ENCODE data around the gene MMUT.
A peak's percentile ranks its signal among the peaks of the same experiment; 100 is the strongest.
"Not testable (repeated sequence)": the region's sequence is repeated elsewhere in the genome, so short reads cannot be mapped to it uniquely, and the experiment has no call there.

The MMUT gene

DNA sequence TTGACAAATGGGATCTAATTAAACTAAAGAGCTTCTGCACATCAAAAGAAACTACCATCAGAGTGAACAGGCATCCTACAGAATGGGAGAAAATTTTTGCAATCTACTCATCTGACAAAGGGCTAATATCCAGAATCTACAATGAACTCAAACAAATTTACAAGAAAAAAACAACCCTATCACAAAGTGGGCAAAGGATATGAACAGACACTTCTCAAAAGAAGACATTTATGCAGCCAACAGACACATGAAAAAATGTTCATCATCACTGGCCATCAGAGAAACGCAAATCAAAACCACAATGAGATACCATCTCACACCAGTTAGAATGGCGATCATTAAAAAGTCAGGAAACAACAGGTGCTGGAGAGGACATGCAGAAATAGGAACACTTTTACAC, 13.5 kb upstream of the MMUT start:
- not testable (repeated sequence) for DNase-seq (ENCODE audit: low read depth); H3K4me1 ChIP-seq (ENCODE audit: control insufficient read depth, insufficient read depth, low read length); H3K9me3 ChIP-seq (ENCODE audit: control insufficient read depth, low read length); H3K4me3 ChIP-seq (ENCODE audit: low read length); H3K27me3 ChIP-seq (replicated peaks; ENCODE audit: control insufficient read depth, insufficient read depth, low read length); H3K9ac ChIP-seq (ENCODE audit: low read length); H3K36me3 ChIP-seq (ENCODE audit: control insufficient read depth, insufficient read depth, low read length, severe bottlenecking)

DNA sequence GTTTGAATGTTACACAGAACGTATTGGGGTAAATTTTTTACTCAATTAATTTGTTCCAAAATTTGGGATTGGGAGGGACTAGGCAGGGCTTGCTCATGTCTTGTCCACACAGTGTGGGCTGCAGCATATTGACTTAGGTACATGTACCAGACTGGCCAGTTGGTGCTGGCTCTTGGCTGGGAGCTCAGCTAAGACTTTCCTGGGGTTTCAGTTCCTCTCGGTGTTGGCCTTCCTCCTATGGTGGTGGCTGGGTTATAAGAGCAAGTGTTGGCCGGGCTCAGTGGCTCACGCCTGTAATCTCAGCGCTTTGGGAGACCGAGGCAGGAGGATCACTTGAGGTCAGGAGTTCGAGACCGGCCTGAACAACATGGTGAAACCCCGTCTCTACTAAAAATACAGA, 5.0 kb upstream of the MMUT start:
- H3K4me1 ChIP-seq (ENCODE audit: control insufficient read depth, insufficient read depth, low read length) = peaks cover 6% of the 10 kb centered on the region
- H3K9ac ChIP-seq (ENCODE audit: low read length) = no peak overlapping the region
- DNase-seq (ENCODE audit: low read depth) = no peak
- peaks cover 7% of the 10 kb centered on the region for H3K36me3 ChIP-seq (ENCODE audit: control insufficient read depth, insufficient read depth, low read length, severe bottlenecking)
- H3K27me3 ChIP-seq (replicated peaks; ENCODE audit: control insufficient read depth, insufficient read depth, low read length) = no peaks in the 10 kb centered on the region
- H3K4me3 ChIP-seq (ENCODE audit: low read length) = no peak overlapping the region
- no peaks in the 10 kb centered on the region for H3K9me3 ChIP-seq (ENCODE audit: control insufficient read depth, low read length)

DNA sequence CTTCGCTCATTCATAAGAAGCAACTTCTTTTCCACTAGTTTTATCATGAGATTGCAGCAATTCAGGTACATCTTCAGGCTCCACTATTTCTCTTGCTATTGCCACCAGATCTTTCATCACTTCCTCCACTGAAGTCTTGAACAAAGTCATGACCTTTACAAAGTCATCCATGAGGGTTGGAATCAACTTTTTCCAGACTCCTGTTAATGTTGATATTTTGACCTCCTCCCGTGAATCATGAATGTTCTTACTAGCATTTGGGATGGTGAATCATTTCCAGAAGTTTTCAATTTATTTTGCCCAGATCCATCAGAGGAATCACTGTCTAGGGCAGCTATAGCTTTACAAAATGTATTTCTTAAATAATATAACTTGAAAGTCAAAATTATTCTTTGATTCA, 1.6 kb upstream of the MMUT start:
- Histone ChIP-seq H3K9ac (ENCODE audit: low read length) (no peak overlapping the region), H3K9me3 (ENCODE audit: control insufficient read depth, low read length) (no peaks in the 10 kb centered on the region), H3K4me3 (ENCODE audit: low read length) (no peak overlapping the region), H3K36me3 (ENCODE audit: control insufficient read depth, insufficient read depth, low read length, severe bottlenecking) (no peaks in the 10 kb centered on the region), H3K27me3 (replicated peaks; ENCODE audit: control insufficient read depth, insufficient read depth, low read length) (no peaks in the 10 kb centered on the region), H3K4me1 (ENCODE audit: control insufficient read depth, insufficient read depth, low read length) (peaks cover 23% of the 10 kb centered on the region)
- no peak for DNase-seq (ENCODE audit: low read depth)

DNA sequence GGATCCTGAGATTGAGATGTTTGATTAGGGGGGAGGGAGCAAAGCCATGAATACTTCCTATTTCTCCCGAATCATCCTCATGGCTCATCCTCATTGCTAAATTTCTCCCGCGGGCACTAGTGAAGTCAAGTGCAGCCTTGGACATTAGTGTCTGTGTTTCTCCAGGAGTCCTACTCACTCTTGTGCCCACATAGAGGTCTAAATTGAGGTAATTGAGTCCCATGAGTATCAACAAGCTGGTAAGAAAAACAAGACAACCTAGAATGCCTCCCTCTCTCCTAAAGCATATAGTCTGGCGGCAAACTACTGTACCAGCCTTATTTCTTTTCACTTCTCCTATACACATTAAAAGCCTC, 537 bp upstream of the MMUT start:
- peak; percentile 22 for DNase-seq (ENCODE audit: low read depth)
- H3K9ac ChIP-seq (ENCODE audit: low read length) = peak overlapping the region; percentile 94
- no peaks in the 10 kb centered on the region for H3K27me3 ChIP-seq (replicated peaks; ENCODE audit: control insufficient read depth, insufficient read depth, low read length)
- H3K36me3 ChIP-seq (ENCODE audit: control insufficient read depth, insufficient read depth, low read length, severe bottlenecking) = peaks cover 6% of the 10 kb centered on the region
- no peaks in the 10 kb centered on the region for H3K9me3 ChIP-seq (ENCODE audit: control insufficient read depth, low read length)
- H3K4me3 ChIP-seq (ENCODE audit: low read length) = peak overlapping the region; percentile 96
- peaks cover 23% of the 10 kb centered on the region for H3K4me1 ChIP-seq (ENCODE audit: control insufficient read depth, insufficient read depth, low read length)

DNA sequence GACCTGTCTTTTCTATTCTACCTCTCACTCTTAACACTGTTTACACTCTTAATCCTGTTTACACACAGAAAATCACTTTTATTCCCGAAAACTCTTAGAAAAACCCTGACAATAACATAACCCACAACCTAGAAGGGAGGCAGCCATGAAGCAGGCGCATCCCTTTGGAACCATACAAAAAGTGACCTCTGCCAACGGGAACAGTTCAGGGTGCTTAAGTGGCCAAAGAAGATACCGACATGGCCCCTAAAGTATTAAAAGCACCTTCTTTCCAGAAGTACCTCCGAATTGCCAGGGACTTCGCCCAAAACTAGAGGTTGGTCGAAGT, 490 bp downstream of the MMUT start:
- DNase-seq (ENCODE audit: low read depth) = peak; percentile 28
- H3K36me3 ChIP-seq (ENCODE audit: control insufficient read depth, insufficient read depth, low read length, severe bottlenecking) = peaks cover 15% of the 10 kb centered on the region
- H3K9me3 ChIP-seq (ENCODE audit: control insufficient read depth, low read length) = no peaks in the 10 kb centered on the region
- peaks cover 23% of the 10 kb centered on the region for H3K4me1 ChIP-seq (ENCODE audit: control insufficient read depth, insufficient read depth, low read length)
- no peaks in the 10 kb centered on the region for H3K27me3 ChIP-seq (replicated peaks; ENCODE audit: control insufficient read depth, insufficient read depth, low read length)
- peak overlapping the region; percentile 94 for H3K9ac ChIP-seq (ENCODE audit: low read length)
- H3K4me3 ChIP-seq (ENCODE audit: low read length) = peak overlapping the region; percentile 96

DNA sequence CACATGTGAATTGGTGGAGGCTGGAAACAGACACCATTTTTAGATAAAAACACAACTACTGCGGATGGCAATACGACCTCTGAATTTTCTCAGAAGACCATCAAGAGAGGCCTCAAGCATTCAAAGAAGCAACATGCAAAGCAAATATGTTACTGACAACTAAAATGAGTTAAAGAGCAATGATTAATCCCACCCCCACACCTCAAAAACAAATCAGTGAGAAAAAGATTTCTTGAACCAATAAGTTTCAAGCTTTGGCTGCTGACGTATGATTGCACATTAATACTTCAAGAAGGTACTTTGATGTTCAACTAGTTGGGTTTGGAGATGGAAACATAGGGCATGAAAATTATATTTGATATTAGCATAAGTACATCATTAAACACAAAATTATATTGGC, 982 bp downstream of the MMUT start:
- Histone ChIP-seq H3K4me1 (ENCODE audit: control insufficient read depth, insufficient read depth, low read length) (peaks cover 23% of the 10 kb centered on the region), H3K36me3 (ENCODE audit: control insufficient read depth, insufficient read depth, low read length, severe bottlenecking) (peaks cover 20% of the 10 kb centered on the region), H3K4me3 (ENCODE audit: low read length) (peak overlapping the region; percentile 96), H3K9ac (ENCODE audit: low read length) (peak overlapping the region; percentile 94), H3K9me3 (ENCODE audit: control insufficient read depth, low read length) (no peaks in the 10 kb centered on the region), H3K27me3 (replicated peaks; ENCODE audit: control insufficient read depth, insufficient read depth, low read length) (no peaks in the 10 kb centered on the region)
- DNase-seq (ENCODE audit: low read depth) = peak; percentile 43

DNA sequence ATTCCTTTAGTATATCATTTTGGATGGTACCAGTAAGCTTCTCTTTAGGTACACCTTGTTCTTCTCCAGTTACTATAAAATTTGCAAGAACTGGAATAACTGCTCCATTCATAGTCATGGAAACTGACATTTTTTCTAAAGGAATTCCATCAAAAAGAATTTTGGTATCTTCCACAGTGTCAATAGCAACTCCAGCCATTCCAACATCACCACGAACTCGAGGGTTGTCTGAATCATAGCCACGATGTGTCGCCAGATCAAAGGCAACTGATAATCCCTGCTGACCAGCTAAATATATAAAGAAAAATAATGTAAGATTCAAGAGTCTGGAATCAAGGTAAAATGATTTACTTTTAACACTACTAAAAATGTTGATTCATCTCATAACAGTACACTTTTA, 5.3 kb downstream of the MMUT start:
- H3K4me3 ChIP-seq (ENCODE audit: low read length) = no peak overlapping the region
- H3K9me3 ChIP-seq (ENCODE audit: control insufficient read depth, low read length) = no peaks in the 10 kb centered on the region
- H3K9ac ChIP-seq (ENCODE audit: low read length) = no peak overlapping the region
- H3K27me3 ChIP-seq (replicated peaks; ENCODE audit: control insufficient read depth, insufficient read depth, low read length) = no peaks in the 10 kb centered on the region
- peaks cover 27% of the 10 kb centered on the region for H3K4me1 ChIP-seq (ENCODE audit: control insufficient read depth, insufficient read depth, low read length)
- DNase-seq (ENCODE audit: low read depth) = no peak
- H3K36me3 ChIP-seq (ENCODE audit: control insufficient read depth, insufficient read depth, low read length, severe bottlenecking) = peaks cover 40% of the 10 kb centered on the region

DNA sequence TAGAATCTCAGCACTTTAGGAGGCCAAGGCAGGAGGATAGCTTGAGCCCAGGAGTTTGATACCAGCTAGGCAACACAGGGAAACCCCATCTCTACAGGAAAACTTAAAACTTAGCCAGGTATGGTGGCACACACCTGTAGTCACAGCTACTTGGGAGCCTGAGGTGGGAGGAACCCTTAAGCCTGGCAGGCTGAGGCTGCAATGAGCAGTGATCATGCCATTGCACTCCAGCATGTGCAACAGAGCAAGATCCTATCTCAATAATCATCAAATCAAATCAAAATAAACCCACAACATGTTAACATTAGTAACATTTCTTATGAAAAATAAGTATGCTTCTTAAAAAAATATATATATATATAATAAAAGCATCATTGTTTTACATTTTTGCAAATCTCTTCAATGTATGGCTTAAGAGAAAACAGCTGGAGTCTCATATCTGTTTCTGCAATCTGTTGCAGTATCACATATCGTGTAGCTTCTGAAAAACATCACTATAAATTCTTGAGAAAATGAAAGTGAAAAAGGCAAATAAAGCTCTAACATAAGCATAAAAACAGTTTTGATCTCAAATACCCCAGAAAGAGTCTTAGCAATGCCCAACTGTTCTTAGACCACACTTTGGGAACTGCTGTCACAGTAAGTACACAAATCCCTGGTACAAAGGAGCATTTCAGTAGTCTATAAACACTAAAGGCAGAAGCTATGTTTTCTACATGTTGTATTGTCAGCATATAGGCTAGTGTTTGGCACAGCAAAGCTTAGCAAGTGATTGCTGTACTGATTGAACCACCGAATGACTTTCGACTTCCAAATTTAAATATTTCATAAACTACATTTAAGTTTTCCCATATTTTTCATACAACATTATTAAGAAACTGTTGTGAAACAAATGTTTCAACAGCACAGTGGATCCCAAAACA, 8.0 kb downstream of the MMUT start:
- no peaks in the 10 kb centered on the region for H3K27me3 ChIP-seq (replicated peaks; ENCODE audit: control insufficient read depth, insufficient read depth, low read length)
- peaks cover 56% of the 10 kb centered on the region for H3K36me3 ChIP-seq (ENCODE audit: control insufficient read depth, insufficient read depth, low read length, severe bottlenecking)
- no peaks in the 10 kb centered on the region for H3K9me3 ChIP-seq (ENCODE audit: control insufficient read depth, low read length)
- no peak overlapping the region for H3K9ac ChIP-seq (ENCODE audit: low read length)
- no peak overlapping the region for H3K4me3 ChIP-seq (ENCODE audit: low read length)
- no peak for DNase-seq (ENCODE audit: low read depth)
- peaks cover 9% of the 10 kb centered on the region for H3K4me1 ChIP-seq (ENCODE audit: control insufficient read depth, insufficient read depth, low read length)

DNA sequence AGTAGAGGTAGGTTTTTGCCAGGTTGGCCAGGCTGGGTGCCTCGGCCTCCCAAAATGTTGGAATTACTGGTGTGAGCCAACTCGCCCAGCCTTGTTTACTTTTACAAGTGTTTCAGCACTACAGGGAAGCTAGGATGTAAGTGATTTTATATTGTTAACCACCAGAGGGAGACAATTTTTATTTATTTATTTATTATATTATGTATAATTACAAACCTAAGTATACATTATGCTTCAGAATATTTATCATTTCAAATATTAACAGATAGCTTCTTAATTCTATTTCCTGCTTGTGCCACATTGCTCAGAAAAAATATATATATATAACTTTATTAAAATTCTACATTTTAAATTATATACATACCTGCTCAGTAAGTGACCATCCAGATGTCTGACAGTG, 9.8 kb downstream of the MMUT start:
- DNase-seq (ENCODE audit: low read depth) = peak; percentile 42
- Histone ChIP-seq H3K36me3 (ENCODE audit: control insufficient read depth, insufficient read depth, low read length, severe bottlenecking) (peaks cover 60% of the 10 kb centered on the region), H3K9ac (ENCODE audit: low read length) (no peak overlapping the region), H3K27me3 (replicated peaks; ENCODE audit: control insufficient read depth, insufficient read depth, low read length) (no peaks in the 10 kb centered on the region), H3K9me3 (ENCODE audit: control insufficient read depth, low read length) (no peaks in the 10 kb centered on the region), H3K4me3 (ENCODE audit: low read length) (no peak overlapping the region), H3K4me1 (ENCODE audit: control insufficient read depth, insufficient read depth, low read length) (peaks cover 9% of the 10 kb centered on the region)

DNA sequence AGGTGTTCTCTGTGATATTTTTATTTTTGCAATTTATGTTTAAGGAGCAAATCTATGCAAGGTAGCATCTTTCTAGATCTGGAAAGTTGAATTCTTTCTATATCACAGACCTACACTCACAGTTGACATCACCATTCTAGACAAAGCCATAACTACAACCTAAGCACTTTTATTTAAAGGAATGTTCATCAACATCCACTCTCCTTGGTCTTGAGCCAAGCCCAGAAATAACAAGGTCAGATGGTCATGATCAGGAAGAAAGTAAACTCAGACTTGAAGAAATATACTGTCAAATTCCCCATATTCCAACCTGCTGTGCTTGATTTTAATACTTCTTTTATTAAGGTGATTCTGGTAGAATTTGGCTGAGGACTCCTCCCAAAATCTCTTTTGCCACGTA, 32.2 kb downstream of the MMUT start:
- no peak for DNase-seq (ENCODE audit: low read depth)
- Histone ChIP-seq H3K27me3 (replicated peaks; ENCODE audit: control insufficient read depth, insufficient read depth, low read length) (no peaks in the 10 kb centered on the region), H3K4me3 (ENCODE audit: low read length) (no peak overlapping the region), H3K9ac (ENCODE audit: low read length) (no peak overlapping the region), H3K9me3 (ENCODE audit: control insufficient read depth, low read length) (no peaks in the 10 kb centered on the region), H3K36me3 (ENCODE audit: control insufficient read depth, insufficient read depth, low read length, severe bottlenecking) (peaks cover 57% of the 10 kb centered on the region), H3K4me1 (ENCODE audit: control insufficient read depth, insufficient read depth, low read length) (no peaks in the 10 kb centered on the region)

DNA sequence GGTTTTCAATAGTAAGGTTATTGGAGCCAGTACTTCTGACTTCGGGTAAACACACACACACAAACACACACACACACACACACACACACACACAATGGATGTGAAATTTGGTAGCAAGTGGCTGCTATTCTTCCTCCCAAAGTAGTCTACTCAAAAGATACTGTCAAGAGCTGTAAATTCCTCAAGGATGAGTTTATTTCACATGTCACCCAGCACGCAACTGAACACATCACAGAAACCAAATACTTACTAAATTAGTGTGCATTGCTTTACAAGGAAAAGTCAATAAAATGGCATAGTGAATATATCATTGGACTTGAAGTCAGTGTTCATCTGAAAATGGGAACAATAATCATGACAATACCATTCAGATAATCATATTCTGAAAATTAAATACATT, 32.9 kb downstream of the MMUT start:
- Histone ChIP-seq H3K4me1 (ENCODE audit: control insufficient read depth, insufficient read depth, low read length) (no peaks in the 10 kb centered on the region), H3K9me3 (ENCODE audit: control insufficient read depth, low read length) (no peaks in the 10 kb centered on the region), H3K9ac (ENCODE audit: low read length) (no peak overlapping the region), H3K4me3 (ENCODE audit: low read length) (no peak overlapping the region), H3K27me3 (replicated peaks; ENCODE audit: control insufficient read depth, insufficient read depth, low read length) (no peaks in the 10 kb centered on the region), H3K36me3 (ENCODE audit: control insufficient read depth, insufficient read depth, low read length, severe bottlenecking) (peaks cover 50% of the 10 kb centered on the region)
- peak; percentile 9 for DNase-seq (ENCODE audit: low read depth)

DNA sequence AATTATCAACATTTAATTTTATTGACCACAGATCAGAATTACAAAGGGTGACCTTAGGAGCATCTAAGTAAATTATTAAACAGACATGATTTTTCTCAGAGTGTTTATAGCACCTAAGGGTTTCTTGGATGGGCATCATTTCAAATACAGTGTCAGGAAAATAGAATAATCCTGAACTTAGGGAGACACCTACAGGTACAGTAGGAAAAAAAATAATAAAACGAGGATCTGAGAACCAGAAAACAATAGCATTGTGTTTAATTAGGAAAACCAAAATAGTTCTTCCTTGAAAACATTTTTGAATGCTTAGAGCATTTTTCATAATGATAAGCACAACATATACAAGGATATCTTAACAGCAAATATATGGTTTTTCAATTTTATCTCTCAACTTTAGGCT, 39.2 kb downstream of the MMUT start:
- Histone ChIP-seq H3K36me3 (ENCODE audit: control insufficient read depth, insufficient read depth, low read length, severe bottlenecking) (no peaks in the 10 kb centered on the region), H3K4me3 (ENCODE audit: low read length) (no peak overlapping the region), H3K9me3 (ENCODE audit: control insufficient read depth, low read length) (no peaks in the 10 kb centered on the region), H3K9ac (ENCODE audit: low read length) (no peak overlapping the region), H3K27me3 (replicated peaks; ENCODE audit: control insufficient read depth, insufficient read depth, low read length) (no peaks in the 10 kb centered on the region), H3K4me1 (ENCODE audit: control insufficient read depth, insufficient read depth, low read length) (no peaks in the 10 kb centered on the region)
- peak; percentile 27 for DNase-seq (ENCODE audit: low read depth)

All from adipocyte (in vitro differentiated cells).